ENCODE results near the gene CPVL.

- no peak for TF ChIP-seq POLR2A (IDR thresholded peaks at IDR 0.05; ENCODE audit: low read length)
- TF ChIP-seq GATA1 (IDR thresholded peaks at IDR 0.05; ENCODE audit: low read depth, low read length): no peak
Observed at GRCh38 chr7:29162577-29162976, 16.2 kb upstream of the CPVL start.

Measured in erythroblast (primary cell).